HCT116 (cell line): ENCODE results near the gene RPL18. TPM values are rescaled to one million over a fixed set of nuclear protein-coding genes. Genes with fewer than 3 reads are reported as not detected.

ENCODE experiments used
- ATAC-seq: fragments of 200-7000 bp; cut with Tn5 transposase; 2 replicates; pipeline ENCODE4 v1.9.1; 2020; ENCODE audit warnings: mild to moderate bottlenecking, moderate library complexity
- BruUV-seq: library from RNA; stranded (reverse); fragments of 400-500 nt; replicated peaks from 2 replicates; lab custom pipeline; 2021; lab: Mats Ljungman, UMichigan
- CTCF ChIA-PET: fragments of 300-600 bp; sonication (Branson Sonifier 250); formaldehyde crosslinking; loops from one replicate; lab custom pipeline; 2021; ENCODE audit warnings: antibody characterized with exemption; lab: Charles Lee
- POLR2A ChIA-PET: fragments of 300-600, 350-600 bp; sonication (Branson Sonifier 250); formaldehyde crosslinking; loops from one replicate; lab custom pipeline; 2021; ENCODE audit warnings: antibody characterized with exemption; lab: Charles Lee
- RAD21 ChIA-PET, 2 experiments: fragments of 300-600 bp; sonication (Branson Sonifier 250); formaldehyde crosslinking; loops; one replicate each; lab custom pipeline; 2023; ENCODE audit warnings: low total read pairs in 2 of 2; ENCODE audit not compliant: uncharacterized antibody in 2 of 2, unreplicated experiment in 2 of 2, low non-redundant PET in 1 of 2; lab: Charles Lee
- DNase-seq: peaks from one replicate; pipeline ENCODE4 v3.0.0-alpha.2; 2010; ENCODE audit warnings: low read depth, low spot score
- H2AFZ ChIP-seq: fragments of 200-600 bp; shearing (Covaris generic), sonication (generic); 2 replicates; pipeline ENCODE4 v1.6.1; 2017; ENCODE audit warnings: low read depth, mixed run types, mixed read lengths, antibody characterized with exemption, low read length; ENCODE audit not compliant: poor library complexity, severe bottlenecking
- H3K27ac ChIP-seq: 2 replicates; pipeline ENCODE4 v1.5.1; 2012; ENCODE audit warnings: low read depth, low read length
- H3K27me3 ChIP-seq: fragments of 200-600 bp; sonication (generic); 2 replicates; pipeline ENCODE4 v1.6.1; 2016; ENCODE audit warnings: mixed run types, low read length, mixed read lengths; ENCODE audit not compliant: insufficient read depth
- H3K36me3 ChIP-seq, 2 experiments: fragments of 200-500 bp in 1 of 2; fragments of 200-600 bp in 1 of 2; sonication (Bioruptor generic) in 1 of 2; sonication (generic) in 1 of 2; 2 replicates each; pipeline versions ENCODE4 v1.5.1 to v1.6.1; 2014 to 2016; ENCODE audit warnings: low read length in 2 of 2, inconsistent platforms in 1 of 2, mixed read lengths in 1 of 2, mixed run types in 1 of 2; ENCODE audit not compliant: insufficient read depth in 2 of 2, control insufficient read depth in 1 of 2
- H3K4me1 ChIP-seq, 2 experiments: fragments of 200-600 bp in 1 of 2; sonication (generic) in 1 of 2; 2 replicates each; pipeline versions ENCODE4 v1.5.1 to v1.6.1; 2012 to 2017; ENCODE audit warnings: low read length in 2 of 2, inconsistent platforms in 1 of 2, mild to moderate bottlenecking in 1 of 2, mixed read lengths in 1 of 2, mixed run types in 1 of 2, moderate library complexity in 1 of 2; ENCODE audit not compliant: insufficient read depth in 2 of 2, control insufficient read depth in 1 of 2
- H3K4me2 ChIP-seq: fragments of 200-600 bp; sonication (generic); 2 replicates; pipeline ENCODE4 v1.6.1; 2017; ENCODE audit warnings: mixed run types, low read length, mixed read lengths
- H3K4me3 ChIP-seq, 2 experiments: fragments of 200-600 bp in 1 of 2; sonication (generic) in 1 of 2; replicated peaks in 1 of 2; 2 replicates each; pipeline ENCODE4 v1.5.1; 2011 to 2016; ENCODE audit warnings: low read length in 2 of 2, control low read depth in 1 of 2, low read depth in 1 of 2, mild to moderate bottlenecking in 1 of 2, mixed read lengths in 1 of 2, mixed run types in 1 of 2
- H3K79me2 ChIP-seq: fragments of 200-600 bp; sonication (generic); 2 replicates; pipeline ENCODE4 v1.6.1; 2017; ENCODE audit warnings: mild to moderate bottlenecking, mixed run types, low read length, moderate library complexity, mixed read lengths; ENCODE audit not compliant: insufficient read depth
- H3K9ac ChIP-seq: fragments of 200-600 bp; sonication (generic); 2 replicates; pipeline ENCODE4 v1.6.1; 2016; ENCODE audit warnings: low read length, mixed read lengths
- H3K9me2 ChIP-seq: fragments of 200-600 bp; sonication (generic), shearing (Covaris generic); 2 replicates; pipeline ENCODE4 v1.6.1; 2017; ENCODE audit warnings: mixed run types, mild to moderate bottlenecking, moderate library complexity; ENCODE audit not compliant: insufficient read depth
- H3K9me3 ChIP-seq, 2 experiments: fragments of 200-500 bp in 1 of 2; fragments of 200-600 bp in 1 of 2; sonication (Bioruptor generic) in 1 of 2; sonication (generic) in 1 of 2; 2 replicates each; pipeline ENCODE4 v1.6.1; 2014 to 2017; ENCODE audit warnings: low read length in 2 of 2, mixed read lengths in 2 of 2, inconsistent platforms in 1 of 2, low read depth in 1 of 2, mild to moderate bottlenecking in 1 of 2, mixed run types in 1 of 2, moderate library complexity in 1 of 2; ENCODE audit not compliant: control insufficient read depth in 1 of 2, insufficient read depth in 1 of 2
- H4K20me1 ChIP-seq: fragments of 200-600 bp; sonication (generic), shearing (Covaris generic); 2 replicates; pipeline ENCODE4 v1.6.1; 2017; ENCODE audit warnings: mixed run types, mild to moderate bottlenecking, moderate library complexity; ENCODE audit not compliant: insufficient read depth
- EGR1 ChIP-seq: IDR thresholded peaks from 2 replicates; pipeline ENCODE4 v1.6.1; 2012; ENCODE audit warnings: low read depth
- ELF1 ChIP-seq: IDR thresholded peaks from 2 replicates; pipeline ENCODE4 v1.6.1; 2012; ENCODE audit warnings: low read depth, borderline replicate concordance
- POLR2AphosphoS5 ChIP-seq: IDR thresholded peaks from 2 replicates; pipeline ENCODE4 v1.6.1; 2011; ENCODE audit warnings: mild to moderate bottlenecking, low read depth, low read length, moderate library complexity
- TCF7L2 ChIP-seq: IDR thresholded peaks from 2 replicates; pipeline ENCODE4 v1.7.0; 2011; ENCODE audit warnings: borderline replicate concordance, inconsistent platforms; ENCODE audit not compliant: insufficient read depth, insufficient read length; ENCODE audit errors: extremely low read depth
- ZFX ChIP-seq: fragments of 450-650 bp; IDR thresholded peaks from 2 replicates; pipeline ENCODE4 v1.6.1; 2017
- intact Hi-C: fragments of 100-400 bp; cut with micrococcal nuclease; formaldehyde crosslinking; loops from 2 replicates; pipeline ENCODE4 v1.10.0; 2022
- total RNA-seq: library from RNA; stranded (reverse); gene quantifications from one replicate; pipeline ENCODE4 v1.2.1, GENCODE V29; 2021; ENCODE audit not compliant: unreplicated experiment

RPL18 gene
- total RNA-seq, 1 experiment from 2014 or later: 2,006 TPM

DNA sequence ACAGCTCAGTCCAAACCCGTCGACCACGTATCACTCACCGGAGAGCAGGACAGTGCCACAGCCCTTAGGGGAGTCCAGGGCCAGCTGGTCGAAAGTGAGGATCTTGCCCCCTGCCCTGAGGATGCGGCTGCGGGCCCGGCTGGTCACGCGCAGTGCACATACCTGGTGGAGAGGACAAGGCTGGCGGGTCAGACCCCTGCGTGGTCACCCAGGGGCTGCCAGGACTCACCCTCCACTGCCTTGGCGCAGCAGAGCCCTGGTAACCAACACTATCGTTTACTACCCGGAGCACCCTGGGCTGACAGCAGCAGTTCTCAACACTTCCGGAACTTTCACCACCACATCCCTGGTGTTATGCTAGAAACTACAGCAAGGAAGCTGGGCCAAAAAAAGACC lies 2.9 kb downstream of the RPL18 start:
- ChIA-PET POLR2A (interaction anchor here (0.6 to 2.0 kb wide), 2 partner anchors 14 to 22 kb away, joined by 3 to 9 read pairs; no protein-coding TSS in a partner anchor), RAD21 (no interaction called here), CTCF (no interaction called here)
- Histone ChIP-seq H3K79me2 (peaks cover 46% of the 10 kb centered on the region), H3K4me2 (peak overlapping the region; percentile 87), H3K36me3 (peaks cover 20 to 37% of the 10 kb centered on the region in 2 experiments), H4K20me1 (peaks cover 34% of the 10 kb centered on the region; the same call in 1 of the 2 replicates), H3K4me1 (peaks cover 33 to 52% of the 10 kb centered on the region in 2 experiments), H3K27ac (peak overlapping the region; percentile 86), H3K27me3 (no peaks in the 10 kb centered on the region), H3K9me2 (no peaks in the 10 kb centered on the region), H3K4me3 (peak overlapping the region in 1 of 2 experiments; percentile 37; a peak in 3 of 4 replicates), H3K9me3 (no peaks in the 10 kb centered on the region), H3K9ac (peak overlapping the region; percentile 99; the same call in 1 of the 2 replicates), H2AFZ (no peak overlapping the region)
- no TSS peak for BruUV-seq
- DNase-seq: no peak
- intact Hi-C loops: no loop called here
- TF ChIP-seq ELF1 (no peak), EGR1 (no peak), POLR2AphosphoS5 (0 out of 2 replicates have a peak, but pooled peaks have one; percentile 2)
- TF ChIP-seq, all 23 proteins: peak for 1
- no peak for ATAC-seq

DNA sequence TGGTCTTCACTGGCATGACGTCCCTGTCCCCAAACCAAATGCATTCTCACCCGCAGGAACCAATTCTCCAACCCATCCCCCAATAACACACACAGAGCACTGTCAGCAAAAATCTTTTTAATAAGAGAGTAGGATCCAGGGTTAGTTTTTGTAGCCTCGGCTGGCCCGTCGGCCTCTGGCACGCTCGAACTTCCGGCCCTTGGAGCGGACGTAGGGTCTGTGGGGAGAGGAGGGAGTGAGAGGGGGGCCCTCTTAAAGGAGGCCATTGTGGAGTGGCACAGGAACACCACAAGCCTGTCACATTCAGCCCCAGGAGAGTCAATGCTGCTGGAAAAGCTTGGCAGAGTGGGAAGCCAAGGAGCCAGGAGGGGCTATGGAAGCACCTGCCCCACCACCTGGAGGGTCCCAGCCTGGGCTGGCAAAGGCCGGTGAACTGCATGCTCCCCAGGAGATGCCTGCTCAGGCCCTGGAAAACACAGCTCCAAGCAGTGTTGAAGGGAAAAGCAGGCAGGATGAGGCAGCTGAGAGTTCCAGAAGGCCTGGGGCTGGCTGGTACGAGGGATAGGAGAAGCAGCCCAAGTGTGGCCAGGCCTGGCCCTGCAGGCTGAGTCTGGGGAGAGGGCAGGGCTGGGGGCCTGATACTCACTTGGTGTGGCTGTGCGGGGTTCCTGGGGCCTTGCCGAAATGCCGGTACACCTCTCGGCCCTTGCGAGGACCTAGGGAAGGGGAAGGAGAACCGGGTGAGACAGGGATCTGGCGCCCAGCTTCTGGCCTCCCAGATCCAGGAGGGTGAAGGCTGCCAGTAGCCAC lies 3.5 kb downstream of the RPL18 start:
- peaks cover 44% of the 10 kb centered on the region for H3K79me2 ChIP-seq
- no peak for DNase-seq
- TF ChIP-seq POLR2AphosphoS5 (peak; percentile 40), TCF7L2 (no peak), ZFX (no peak)
- H3K36me3 ChIP-seq: peaks cover 20 to 37% of the 10 kb centered on the region in 2 experiments
- RAD21 ChIA-PET: no interaction called here
- no peak overlapping the region for H2AFZ ChIP-seq
- H3K4me3 ChIP-seq: peak overlapping the region; percentile 23 to 37
- peak overlapping the region; percentile 99 for H3K9ac ChIP-seq
- peak overlapping the region; percentile 87 for H3K4me2 ChIP-seq
- no TSS peak for BruUV-seq
- peaks cover 33 to 51% of the 10 kb centered on the region in 2 experiments for H3K4me1 ChIP-seq
- no peaks in the 10 kb centered on the region for H3K9me2 ChIP-seq
- H3K27ac ChIP-seq: peak overlapping the region; percentile 86
- H3K9me3 ChIP-seq: no peaks in the 10 kb centered on the region
- CTCF ChIA-PET: no interaction called here
- H4K20me1 ChIP-seq: peaks cover 34% of the 10 kb centered on the region; the same call in 1 of the 2 replicates
- intact Hi-C loops: no loop called here
- ATAC-seq: no peak
- POLR2A ChIA-PET: interaction anchor here (0.6 to 1.9 kb wide), 3 partner anchors 9 to 122 kb away, joined by 3 to 7 read pairs (median 3); no protein-coding TSS in a partner anchor
- H3K27me3 ChIP-seq: no peaks in the 10 kb centered on the region
